Measurements from ENCODE around the gene EPPIN.
"Not testable (repeated sequence)": the region's sequence is repeated elsewhere in the genome, so short reads cannot be mapped to it uniquely, and the experiment has no call there.

EPPIN gene

GRCh38 chr20:45547206-45547770 is at the start of gene EPPIN:
Gene EPPIN, minus strand, starts transcription at chr20:45547401. Its CDS starts 44 bp downstream, at chr20:45547357.
- no peak for TF ChIP-seq CTCF (IDR thresholded peaks at IDR 0.05; ENCODE audit: control extremely low read depth, extremely low read depth, low read depth, missing control alignments)
- no peak for DNase-seq (ENCODE audit: extremely low spot score)
- ChIA-PET CTCF (no interaction called here), POLR2A (no interaction called here)

DNA sequence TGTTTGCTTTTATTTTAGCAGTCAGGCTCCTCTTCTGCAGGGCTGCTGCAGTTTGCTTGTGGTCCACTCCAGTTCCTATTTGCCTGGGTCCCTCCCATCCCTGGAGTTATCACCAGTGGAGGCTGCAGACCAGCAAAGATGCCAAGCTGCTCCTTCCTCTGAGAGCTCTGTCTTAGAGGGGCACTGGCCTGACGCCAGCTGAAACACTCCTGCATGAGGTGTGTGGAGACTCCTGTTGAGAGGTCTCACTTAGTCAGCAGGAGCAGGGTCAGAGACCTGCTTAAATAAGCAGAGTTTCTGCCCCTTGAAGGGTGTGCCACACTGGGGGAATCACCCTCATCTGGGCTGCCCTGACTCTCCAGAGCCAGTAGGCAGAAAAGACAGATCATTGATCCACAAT is 48.0 kb upstream of the EPPIN start:
- ChIA-PET CTCF (interaction anchor here (1.5 to 3.8 kb wide), 2 partner anchors 31 to 176 kb away, joined by 3 to 34 read pairs; no protein-coding TSS in a partner anchor), POLR2A (no interaction called here)
- no peak for DNase-seq (ENCODE audit: extremely low spot score)
- no peak for TF ChIP-seq CTCF (IDR thresholded peaks at IDR 0.05; ENCODE audit: control extremely low read depth, extremely low read depth, low read depth, missing control alignments)

DNA sequence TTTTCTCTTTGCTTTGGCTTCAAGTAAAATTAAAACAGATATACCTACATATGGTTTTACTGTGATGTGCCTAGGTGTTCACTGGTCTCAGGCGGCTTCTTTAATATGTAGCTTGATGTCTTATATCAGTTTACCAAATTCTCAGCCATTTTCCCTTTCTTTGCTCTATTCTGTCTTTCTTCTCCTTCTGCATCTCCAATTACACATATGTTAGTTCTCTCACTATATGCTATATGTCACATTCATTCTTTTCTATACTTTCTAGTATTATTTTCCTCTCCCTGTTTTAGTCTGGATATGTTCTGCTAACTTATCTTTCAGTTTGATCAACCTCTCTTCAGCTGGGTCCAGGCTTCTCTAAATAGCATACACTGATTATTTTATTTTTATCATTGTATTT is 46.3 kb upstream of the EPPIN start:
- no peak for TF ChIP-seq CTCF (IDR thresholded peaks at IDR 0.05; ENCODE audit: control extremely low read depth, extremely low read depth, low read depth, missing control alignments)
- ChIA-PET POLR2A (no interaction called here), CTCF (interaction anchor here (3.8 kb wide), 1 partner anchor 178 kb away, joined by 34 read pairs; no protein-coding TSS in a partner anchor)
- DNase-seq (ENCODE audit: extremely low spot score), result no peak

- POLR2A ChIA-PET, result no interaction called here
- peak; percentile 51 for TF ChIP-seq CTCF (IDR thresholded peaks at IDR 0.05; ENCODE audit: control extremely low read depth, extremely low read depth, low read depth, missing control alignments)
- DNase-seq (ENCODE audit: extremely low spot score), result peak; percentile 27
- CTCF ChIA-PET, result interaction anchor here (3.8 kb wide), 1 partner anchor 178 kb away, joined by 34 read pairs; no protein-coding TSS in a partner anchor
These were observed 45.5 kb upstream of the EPPIN start for GRCh38 chr20:45592574-45593189.

DNA sequence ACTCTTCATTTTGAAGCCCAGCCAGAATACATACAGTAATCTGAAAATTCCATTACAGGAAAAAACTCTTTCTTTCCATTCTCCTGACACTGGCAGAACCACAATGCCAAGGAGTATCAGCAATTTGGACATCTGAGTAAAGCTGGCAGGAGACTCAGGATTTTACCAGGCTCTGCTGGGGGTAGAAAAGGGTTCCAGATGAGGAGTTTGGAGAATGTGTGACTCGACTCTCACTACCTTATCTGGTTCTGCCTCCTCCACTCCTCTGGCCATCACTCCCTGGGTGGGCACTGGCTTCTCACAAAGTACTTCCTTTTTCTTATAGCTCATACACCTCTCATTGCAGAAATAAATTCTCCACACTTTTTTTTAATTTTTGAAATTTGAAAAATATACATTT is 42.5 kb upstream of the EPPIN start:
- ChIA-PET POLR2A (no interaction called here), CTCF (interaction anchor here (0.9 to 1.0 kb wide), 2 partner anchors 9 to 40 kb away, joined by 3 to 4 read pairs; partner anchors contain the start of gene WFDC10A)
- TF ChIP-seq CTCF (IDR thresholded peaks at IDR 0.05; ENCODE audit: control extremely low read depth, extremely low read depth, low read depth, missing control alignments), result no peak
- no peak for DNase-seq (ENCODE audit: extremely low spot score)

GRCh38 chr20:45588800-45589199 is 41.6 kb upstream of the EPPIN start:
- POLR2A ChIA-PET, result no interaction called here
- no peak for TF ChIP-seq CTCF (IDR thresholded peaks at IDR 0.05; ENCODE audit: control extremely low read depth, extremely low read depth, low read depth, missing control alignments)
- CTCF ChIA-PET, result interaction anchor here (0.9 to 1.0 kb wide), 2 partner anchors 9 to 41 kb away, joined by 3 to 4 read pairs; partner anchors contain the start of gene WFDC10A
- DNase-seq (ENCODE audit: extremely low spot score), result no peak

DNA sequence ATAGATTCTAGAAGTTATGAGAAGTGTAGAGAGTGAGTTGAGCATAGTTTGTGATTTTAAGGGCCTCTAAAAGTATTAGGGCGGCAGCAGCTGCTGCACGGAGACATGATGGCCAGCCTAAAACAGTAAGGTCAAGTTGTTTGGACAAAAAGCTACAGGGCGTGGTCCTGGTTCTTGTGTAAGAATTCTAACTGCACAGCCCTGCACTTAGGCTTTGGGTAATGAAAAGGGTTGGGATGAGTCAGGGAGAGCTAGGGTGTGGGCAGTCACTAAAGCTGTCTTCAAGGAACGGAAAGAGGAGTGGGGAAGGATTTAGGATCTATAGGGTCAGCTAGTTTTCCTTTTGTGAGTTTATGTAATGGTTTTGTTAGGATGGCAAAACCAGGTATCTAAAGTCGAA is 38.8 kb upstream of the EPPIN start:
- CTCF ChIA-PET; POLR2A ChIA-PET; DNase-seq (ENCODE audit: extremely low spot score): not testable (repeated sequence)

- CTCF ChIA-PET, result interaction anchor here (1.0 kb wide), 1 partner anchor 187 kb away, joined by 5 read pairs; no protein-coding TSS in a partner anchor
- POLR2A ChIA-PET; DNase-seq (ENCODE audit: extremely low spot score): not testable (repeated sequence)
These were observed 37.1 kb upstream of the EPPIN start for GRCh38 chr20:45584294-45584693.

Measured in GM10248 (cell line).